Ectodermal cell (in vitro differentiated cells): Measurements from ENCODE around the gene RAVER1. TPM values are rescaled to one million over a fixed set of nuclear protein-coding genes. Genes with fewer than 3 reads are reported as not detected.
"Not testable (repeated sequence)": the region's sequence is repeated elsewhere in the genome, so short reads cannot be mapped to it uniquely, and the experiment has no call there.

Experiments
- H3K27ac ChIP-seq: 2 replicates; pipeline ENCODE4 v1.7.0; 2013; ENCODE audit warnings: mild to moderate bottlenecking, low read depth, low read length; ENCODE audit not compliant: insufficient read depth, poor library complexity, severe bottlenecking
- H3K27me3 ChIP-seq: 2 replicates; pipeline ENCODE4 v1.7.0; 2013; ENCODE audit warnings: mild to moderate bottlenecking, low read length; ENCODE audit not compliant: insufficient read depth, control insufficient read depth, poor library complexity, severe bottlenecking
- H3K36me3 ChIP-seq: one replicate; pipeline ENCODE4 v1.7.0; 2013; ENCODE audit warnings: low read length; ENCODE audit not compliant: control insufficient read depth, insufficient read depth
- H3K4me1 ChIP-seq: one replicate; pipeline ENCODE4 v1.7.0; 2013; ENCODE audit warnings: low read length; ENCODE audit not compliant: control insufficient read depth, insufficient read depth
- H3K4me3 ChIP-seq: 2 replicates; pipeline ENCODE4 v1.7.0; 2013; ENCODE audit warnings: low read depth, low read length, control low read depth; ENCODE audit not compliant: insufficient read depth
- H3K9me3 ChIP-seq: 2 replicates; pipeline ENCODE4 v1.7.0; 2013; ENCODE audit warnings: mild to moderate bottlenecking, low read length, moderate library complexity; ENCODE audit not compliant: control insufficient read depth
- WGBS, 2 experiments: methylation state at CpG; one replicate each; pipeline ENCODE4 v1.1.7; 2013; ENCODE audit warnings: missing lambda C conversion rate in 2 of 2; 5-methylcytosine and 5-hydroxymethylcytosine counted together
- polyA plus RNA-seq, 4 experiments: library from polyadenylated mRNA; stranded (reverse); fragments of 50-300 nt; gene quantifications; one replicate each; pipeline ENCODE4 v1.2.3, GENCODE V29; 2013

The RAVER1 gene, protein sequence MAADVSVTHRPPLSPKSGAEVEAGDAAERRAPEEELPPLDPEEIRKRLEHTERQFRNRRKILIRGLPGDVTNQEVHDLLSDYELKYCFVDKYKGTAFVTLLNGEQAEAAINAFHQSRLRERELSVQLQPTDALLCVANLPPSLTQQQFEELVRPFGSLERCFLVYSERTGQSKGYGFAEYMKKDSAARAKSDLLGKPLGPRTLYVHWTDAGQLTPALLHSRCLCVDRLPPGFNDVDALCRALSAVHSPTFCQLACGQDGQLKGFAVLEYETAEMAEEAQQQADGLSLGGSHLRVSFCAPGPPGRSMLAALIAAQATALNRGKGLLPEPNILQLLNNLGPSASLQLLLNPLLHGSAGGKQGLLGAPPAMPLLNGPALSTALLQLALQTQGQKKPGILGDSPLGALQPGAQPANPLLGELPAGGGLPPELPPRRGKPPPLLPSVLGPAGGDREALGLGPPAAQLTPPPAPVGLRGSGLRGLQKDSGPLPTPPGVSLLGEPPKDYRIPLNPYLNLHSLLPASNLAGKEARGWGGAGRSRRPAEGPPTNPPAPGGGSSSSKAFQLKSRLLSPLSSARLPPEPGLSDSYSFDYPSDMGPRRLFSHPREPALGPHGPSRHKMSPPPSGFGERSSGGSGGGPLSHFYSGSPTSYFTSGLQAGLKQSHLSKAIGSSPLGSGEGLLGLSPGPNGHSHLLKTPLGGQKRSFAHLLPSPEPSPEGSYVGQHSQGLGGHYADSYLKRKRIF
- 49.9 TPM for polyA plus RNA-seq (2013, experiment 1 of 4)
- 55.8 TPM for polyA plus RNA-seq (2013, experiment 2 of 4)
- 38.3 TPM for polyA plus RNA-seq (2013, experiment 3 of 4)
- polyA plus RNA-seq (2013, experiment 4 of 4), result 37.4 TPM

DNA sequence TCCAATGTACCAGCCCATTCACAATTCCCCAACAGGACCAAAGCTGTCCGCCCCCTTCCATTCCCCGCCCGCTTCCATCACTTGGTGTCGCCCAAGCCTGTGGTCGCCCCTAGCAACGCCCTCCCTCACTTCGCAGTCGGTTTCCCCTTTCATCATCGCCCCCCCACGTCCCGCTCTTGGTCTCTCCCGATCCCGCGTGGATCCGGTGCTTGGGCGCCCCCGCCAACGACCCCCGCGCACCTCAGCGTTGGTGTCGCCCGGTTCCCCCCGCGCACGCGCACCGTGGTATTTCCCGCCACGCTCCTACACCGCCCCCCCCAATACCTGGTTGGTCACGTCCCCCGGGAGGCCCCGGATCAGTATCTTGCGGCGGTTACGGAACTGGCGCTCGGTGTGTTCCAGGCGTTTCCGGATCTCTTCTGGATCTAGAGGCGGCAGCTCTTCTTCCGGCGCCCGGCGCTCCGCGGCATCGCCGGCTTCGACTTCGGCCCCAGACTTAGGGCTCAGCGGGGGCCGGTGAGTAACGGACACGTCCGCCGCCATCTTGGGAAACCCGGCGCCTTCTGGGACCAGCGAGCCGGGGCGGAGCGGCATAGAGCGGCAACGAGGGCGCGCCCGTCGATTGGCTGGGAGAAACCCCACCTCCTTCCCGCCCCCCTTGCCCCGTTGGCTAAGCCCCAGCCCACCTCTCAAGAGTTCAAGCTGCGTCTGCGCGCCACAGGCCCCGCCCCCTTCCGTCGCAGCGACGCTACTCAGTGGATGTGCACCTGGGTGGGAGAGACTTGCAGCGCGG is at the start of gene RAVER1:
Gene RAVER1 (minus strand): TSS at position 565 of the 793 bp plus-strand sequence. CDS start 22 bp downstream, at position 543.
- WGBS, 2 experiments, result 0% methylated on average over 82 of the region's 82 CpGs
- Histone ChIP-seq H3K9me3 (no peaks in the 10 kb centered on the region), H3K27me3 (peaks cover 19% of the 10 kb centered on the region), H3K36me3 (peaks cover 19% of the 10 kb centered on the region), H3K27ac (peak within 1 kb of the TSS; percentile 93), H3K4me1 (peaks cover 17% of the 10 kb centered on the region), H3K4me3 (peak within 1 kb of the TSS; percentile 63)

DNA sequence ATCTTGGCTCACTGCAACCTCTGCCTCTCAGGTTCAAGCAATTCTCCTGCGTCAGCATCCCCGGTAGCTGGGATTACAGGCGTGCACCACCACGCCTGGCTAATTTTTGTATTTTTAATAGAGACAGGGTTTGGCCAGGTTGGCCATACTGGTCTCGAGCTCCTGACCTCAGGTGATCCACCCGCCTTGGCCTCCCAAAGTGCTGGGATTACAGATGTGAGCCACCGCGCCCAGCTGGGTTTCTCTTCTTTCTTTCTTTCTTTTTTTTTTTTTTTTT is 49.8 kb upstream of the RAVER1 start:
- WGBS, 2 experiments, result 92 to 97% methylated on average over 8 of the region's 8 CpGs
- not testable (repeated sequence) for H3K9me3 ChIP-seq, H3K36me3 ChIP-seq, H3K27ac ChIP-seq, H3K4me3 ChIP-seq, H3K27me3 ChIP-seq, H3K4me1 ChIP-seq

DNA sequence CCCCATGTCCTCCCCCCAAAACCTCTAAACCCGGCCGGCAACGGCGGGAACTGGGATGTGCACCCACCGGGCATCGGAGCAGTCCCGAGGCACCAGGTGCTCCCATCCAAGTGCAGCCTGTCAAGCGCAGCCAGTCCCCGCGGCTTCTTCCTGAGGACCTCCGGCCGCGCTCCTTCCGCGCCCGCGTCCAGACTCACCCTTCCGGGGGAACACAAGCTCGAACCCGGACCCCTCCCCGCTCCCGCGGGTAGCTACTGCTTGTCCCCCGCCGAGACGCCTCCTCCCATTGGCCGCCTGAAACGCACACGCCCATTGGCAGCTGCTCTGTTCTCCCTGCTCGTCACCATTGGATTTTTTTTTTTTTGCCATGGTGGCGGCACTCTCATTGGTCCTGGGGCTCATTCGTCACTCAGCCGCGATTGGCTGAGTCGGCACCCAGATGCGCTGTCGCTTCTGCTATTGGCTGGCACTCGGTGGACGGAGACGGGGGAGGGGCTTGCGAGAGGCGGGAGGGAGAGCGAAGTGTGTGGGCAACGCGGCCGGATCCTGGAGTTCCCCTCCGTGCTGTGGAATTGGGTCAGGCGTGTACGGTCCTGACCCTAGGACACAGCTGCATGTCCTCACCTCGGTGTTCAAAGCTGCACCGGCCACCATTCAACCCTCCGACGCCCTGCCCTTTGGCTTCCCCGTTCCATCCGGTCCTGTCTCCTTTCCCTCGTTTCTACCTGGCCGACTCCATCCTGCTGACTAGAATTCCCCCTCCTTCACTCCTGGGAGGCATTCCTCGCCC is 47.2 kb upstream of the RAVER1 start, which contains the start of gene TYK2:
Gene TYK2 (minus strand): TSS at position 260 of the 790 bp plus-strand sequence. CDS start 2,166 bp downstream, outside the sequence.
- 0% methylated on average over 58 of the region's 58 CpGs for WGBS, 2 experiments
- H3K4me3 ChIP-seq, result peak within 1 kb of the TSS; percentile 97
- no peak within 1 kb of the TSS for H3K27ac ChIP-seq
- H3K4me1 ChIP-seq, result peaks cover 6% of the 10 kb centered on the region
- no peaks in the 10 kb centered on the region for H3K9me3 ChIP-seq
- no peaks in the 10 kb centered on the region for H3K27me3 ChIP-seq
- H3K36me3 ChIP-seq, result no peaks in the 10 kb centered on the region

DNA sequence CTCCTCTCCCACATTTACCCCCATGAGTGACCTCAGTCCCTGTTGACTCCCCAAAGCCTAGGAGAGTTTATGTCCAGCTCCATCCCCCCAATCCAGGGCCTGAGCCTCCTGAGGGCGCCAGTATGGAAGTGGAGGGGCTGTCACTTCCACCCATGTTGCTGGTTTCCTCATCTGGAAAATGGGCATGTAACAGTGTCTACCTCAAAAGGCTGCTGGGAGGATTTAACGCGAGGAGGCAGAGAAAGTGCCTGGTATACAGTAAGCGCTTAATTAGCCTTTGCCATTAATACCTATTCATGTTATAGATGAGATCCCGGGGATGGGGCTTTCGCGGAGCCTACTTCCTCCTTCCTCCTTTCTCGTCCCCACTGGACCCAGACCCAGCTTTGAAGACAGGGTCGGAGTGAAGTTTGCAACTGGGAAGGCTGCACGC is 46.6 kb upstream of the RAVER1 start:
- Histone ChIP-seq H3K27ac (no peak overlapping the region), H3K9me3 (no peaks in the 10 kb centered on the region), H3K4me3 (peak overlapping the region; percentile 97), H3K4me1 (peaks cover 6% of the 10 kb centered on the region), H3K27me3 (no peaks in the 10 kb centered on the region), H3K36me3 (no peaks in the 10 kb centered on the region)
- WGBS, 2 experiments, result 1 to 2% methylated on average over 10 of the region's 10 CpGs

DNA sequence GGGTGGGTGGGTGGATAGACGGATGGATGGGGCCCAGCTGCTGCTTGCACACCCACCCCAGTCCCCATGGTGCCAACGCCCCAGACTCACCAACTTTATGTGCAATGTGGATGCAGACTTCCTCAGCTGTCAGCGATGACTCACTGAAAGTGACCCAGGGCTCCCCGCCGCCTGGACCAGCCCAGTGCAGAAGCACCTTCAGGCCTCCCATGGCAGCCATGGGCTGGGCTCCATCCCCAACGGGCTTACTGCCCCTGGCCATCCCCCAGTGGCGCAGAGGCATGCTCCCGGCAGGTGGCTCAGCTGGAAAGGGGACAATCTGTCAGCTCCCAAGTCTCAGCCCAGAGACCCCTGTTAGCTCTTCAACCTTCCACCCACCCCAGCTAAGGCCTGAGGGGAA is 44.8 kb upstream of the RAVER1 start:
- no peaks in the 10 kb centered on the region for H3K36me3 ChIP-seq
- H3K4me1 ChIP-seq, result peaks cover 6% of the 10 kb centered on the region
- WGBS, 2 experiments, result 94 to 96% methylated on average over 8 of the region's 8 CpGs
- no peak overlapping the region for H3K27ac ChIP-seq
- H3K4me3 ChIP-seq, result no peak overlapping the region
- no peaks in the 10 kb centered on the region for H3K9me3 ChIP-seq
- H3K27me3 ChIP-seq, result no peaks in the 10 kb centered on the region

DNA sequence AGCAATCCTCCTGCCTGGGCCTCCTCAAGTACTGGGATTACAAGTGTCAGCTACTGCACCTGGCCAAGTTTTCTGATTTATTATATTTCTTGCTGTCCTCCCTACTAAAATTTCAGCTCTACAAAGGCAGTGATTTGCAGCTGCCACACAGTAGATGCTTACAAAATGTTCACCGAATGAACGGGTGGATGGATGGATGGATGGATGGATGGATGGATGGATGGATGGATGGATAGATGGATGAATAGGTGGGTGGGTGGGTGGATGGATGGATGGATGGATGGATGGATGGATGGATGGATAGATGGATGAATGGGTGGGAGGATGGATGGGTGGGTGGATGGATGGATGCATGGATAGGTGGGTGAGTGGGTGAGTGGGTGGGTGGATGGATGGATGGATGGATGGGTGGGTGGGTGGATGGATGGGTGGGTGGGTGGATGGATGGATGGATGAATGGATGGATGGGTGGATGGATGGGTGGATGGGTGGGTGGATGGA is 43.9 kb upstream of the RAVER1 start:
- H3K4me3 ChIP-seq, H3K9me3 ChIP-seq, H3K36me3 ChIP-seq, H3K4me1 ChIP-seq, H3K27ac ChIP-seq, H3K27me3 ChIP-seq: not testable (repeated sequence)
- 93 to 98% methylated on average over 2 of the region's 2 CpGs for WGBS, 2 experiments

DNA sequence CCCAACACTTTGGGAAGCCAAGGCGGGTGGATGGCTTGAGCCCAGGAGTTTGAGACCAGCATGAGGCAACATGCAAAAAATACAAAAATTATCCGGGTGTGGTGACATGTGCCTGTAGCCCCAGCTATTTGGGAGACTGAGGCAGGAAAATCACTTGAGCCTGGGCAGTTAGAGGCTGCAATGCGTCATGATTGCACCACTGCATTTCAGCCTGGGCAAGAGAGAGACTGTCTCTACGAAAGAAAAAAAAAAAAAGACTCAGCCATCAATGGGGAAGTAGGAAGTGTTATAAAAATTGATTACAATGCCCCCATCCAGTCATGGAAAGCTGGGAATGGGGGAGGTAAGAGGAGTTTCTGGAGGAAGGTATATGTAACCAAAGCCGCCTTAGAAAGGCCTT is 41.6 kb upstream of the RAVER1 start:
- WGBS, 2 experiments, result 96 to 97% methylated on average over 5 of the region's 5 CpGs
- H3K9me3 ChIP-seq, result no peaks in the 10 kb centered on the region
- no peaks in the 10 kb centered on the region for H3K36me3 ChIP-seq
- H3K4me1 ChIP-seq, result peaks cover 5% of the 10 kb centered on the region
- no peaks in the 10 kb centered on the region for H3K27me3 ChIP-seq
- no peak overlapping the region for H3K27ac ChIP-seq
- H3K4me3 ChIP-seq, result no peak overlapping the region

DNA sequence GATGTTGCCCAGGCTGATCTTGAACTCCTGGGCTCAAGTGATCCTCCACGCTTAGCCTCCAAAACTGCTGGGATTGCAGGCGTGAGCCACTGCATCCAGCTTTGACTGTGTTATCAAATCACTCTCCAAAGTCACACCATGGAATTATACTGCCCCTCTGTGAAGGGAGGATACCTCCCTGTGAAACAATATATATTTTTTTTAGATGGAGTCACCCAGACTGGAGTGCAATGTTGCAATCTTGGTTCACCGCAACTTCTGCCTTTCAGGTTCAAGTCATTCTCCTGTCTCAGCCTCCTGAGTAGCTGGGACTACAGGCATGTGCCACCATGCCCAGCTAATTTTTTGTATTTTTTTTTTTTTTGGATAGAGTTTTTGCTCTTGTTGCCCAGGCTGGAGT is 39.4 kb upstream of the RAVER1 start:
- Histone ChIP-seq H3K9me3 (no peaks in the 10 kb centered on the region), H3K36me3 (peaks cover 17% of the 10 kb centered on the region), H3K27ac (no peak overlapping the region), H3K27me3 (no peaks in the 10 kb centered on the region), H3K4me1 (no peaks in the 10 kb centered on the region), H3K4me3 (no peak overlapping the region)
- WGBS, 2 experiments, result 91 to 94% methylated on average over 3 of the region's 3 CpGs

DNA sequence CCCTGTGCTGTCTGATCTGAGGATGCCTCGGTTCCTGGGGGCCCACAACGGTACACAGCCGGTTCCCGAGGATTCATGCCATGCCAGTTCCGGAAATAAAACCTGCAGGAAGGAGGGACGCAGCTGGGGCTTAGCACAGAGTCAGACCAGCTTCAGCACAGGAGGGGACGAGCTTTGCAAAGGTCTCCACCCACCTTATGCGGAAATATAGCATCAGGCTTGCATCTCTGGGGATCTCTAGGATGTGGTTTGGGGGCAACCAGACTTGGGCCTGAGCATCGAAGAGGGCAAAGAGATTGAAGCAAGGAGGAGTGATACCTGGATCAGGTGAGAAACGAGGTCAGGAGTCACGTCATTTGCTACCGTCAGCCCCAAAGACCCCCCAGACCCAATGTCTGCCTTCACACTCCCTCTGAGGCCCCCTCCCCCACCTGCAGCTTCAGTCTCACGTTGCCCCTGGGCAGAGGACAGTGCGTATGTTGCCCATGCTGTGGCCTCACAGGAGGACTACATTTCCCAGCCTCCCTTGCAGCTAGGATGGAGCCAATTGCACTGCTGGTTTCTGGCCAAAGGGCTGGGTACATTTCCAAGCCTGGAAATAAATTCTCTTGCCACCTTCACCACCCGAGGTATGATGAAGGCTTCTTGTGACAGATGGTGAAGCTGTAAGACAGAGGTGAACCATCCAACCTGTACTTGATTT is 34.9 kb upstream of the RAVER1 start:
- 93 to 94% methylated on average over 15 of the region's 15 CpGs for WGBS, 2 experiments
- peaks cover 20% of the 10 kb centered on the region for H3K36me3 ChIP-seq

More for the DNA sequence above, 34.9 kb upstream of the RAVER1 start:
- Histone ChIP-seq H3K4me1 (no peaks in the 10 kb centered on the region), H3K9me3 (no peaks in the 10 kb centered on the region), H3K27me3 (no peaks in the 10 kb centered on the region), H3K4me3 (no peak overlapping the region), H3K27ac (no peak overlapping the region)
